Keratinocyte (primary cell): ENCODE results near the gene EPHA2. TPM values are rescaled to one million over a fixed set of nuclear protein-coding genes. Genes with fewer than 3 reads are reported as not detected.

ENCODE experiments used
- DNase-seq: peaks from one replicate; pipeline ENCODE4 v3.0.0-alpha.2; 2011; ENCODE audit warnings: low read depth, missing footprints, low spot score
- FAIRE-seq: peaks from 2 replicates; lab custom pipeline; 2011; peaks lifted over from hg19 to GRCh38; lab: Jason Lieb, UNC
- H2AFZ ChIP-seq: 2 replicates; pipeline ENCODE4 v1.6.0; 2012; ENCODE audit warnings: low read length, control low read depth, inconsistent platforms; ENCODE audit not compliant: control insufficient read depth
- H3K27ac ChIP-seq: 2 replicates; pipeline ENCODE4 v1.5.1; 2011; ENCODE audit warnings: low read length; ENCODE audit not compliant: control insufficient read depth, insufficient read depth
- H3K27me3 ChIP-seq: 3 replicates; pipeline ENCODE4 v1.6.0; 2011; ENCODE audit warnings: low read length; ENCODE audit not compliant: control insufficient read depth, insufficient read depth; ENCODE audit errors: extremely low read depth
- H3K36me3 ChIP-seq, 2 experiments: 2 replicates in 1 of 2; 3 replicates in 1 of 2; pipeline ENCODE4 v1.5.1; 2011; ENCODE audit warnings: low read length in 2 of 2, mild to moderate bottlenecking in 1 of 2; ENCODE audit not compliant: control insufficient read depth in 2 of 2, insufficient read depth in 2 of 2; ENCODE audit errors: extremely low read depth in 1 of 2
- H3K4me1 ChIP-seq: 3 replicates; pipeline ENCODE4 v1.5.1; 2011; ENCODE audit warnings: low read length; ENCODE audit not compliant: control insufficient read depth, insufficient read depth; ENCODE audit errors: extremely low read depth
- H3K4me2 ChIP-seq: 3 replicates; pipeline ENCODE4 v1.6.0; 2011; ENCODE audit warnings: low read depth, low read length; ENCODE audit not compliant: control insufficient read depth, insufficient read depth; ENCODE audit errors: extremely low read depth
- H3K4me3 ChIP-seq, 3 experiments: fragments of 200-600 bp in 1 of 3; sonication (generic) in 1 of 3; 2 replicates in 2 of 3; 3 replicates in 1 of 3; pipeline ENCODE4 v1.5.1; 2011 to 2016; ENCODE audit warnings: low read length in 3 of 3, mild to moderate bottlenecking in 3 of 3, control low read depth in 2 of 3, inconsistent platforms in 1 of 3, low read depth in 1 of 3, mixed read lengths in 1 of 3, mixed run types in 1 of 3, moderate library complexity in 1 of 3; ENCODE audit not compliant: control insufficient read depth in 2 of 3, insufficient read depth in 2 of 3; ENCODE audit errors: extremely low read depth in 1 of 3
- H3K79me2 ChIP-seq: 2 replicates; pipeline ENCODE4 v1.6.0; 2012; ENCODE audit warnings: low read length; ENCODE audit not compliant: control insufficient read depth, insufficient read depth
- H3K9ac ChIP-seq: 3 replicates; pipeline ENCODE4 v1.6.0; 2011; ENCODE audit warnings: low read length; ENCODE audit not compliant: control insufficient read depth, insufficient read depth; ENCODE audit errors: extremely low read depth
- H3K9me1 ChIP-seq: 3 replicates; pipeline ENCODE4 v1.6.0; 2011; ENCODE audit warnings: low read length; ENCODE audit not compliant: control insufficient read depth, insufficient read depth; ENCODE audit errors: extremely low read depth
- H3K9me3 ChIP-seq: 2 replicates; pipeline ENCODE4 v1.5.1; 2012; ENCODE audit warnings: low read depth, low read length; ENCODE audit not compliant: control insufficient read depth
- H4K20me1 ChIP-seq: 3 replicates; pipeline ENCODE4 v1.6.0; 2011; ENCODE audit warnings: low read length; ENCODE audit not compliant: control insufficient read depth, insufficient read depth; ENCODE audit errors: extremely low read depth
- CTCF ChIP-seq, 3 experiments: IDR thresholded peaks in 1 of 3; conservative IDR thresholded peaks in 1 of 3; optimal IDR thresholded peaks in 1 of 3; 2 replicates in 2 of 3; 3 replicates in 1 of 3; pipeline versions ENCODE3 to v1.5.1; 2011; ENCODE audit warnings: low read length in 3 of 3, mild to moderate bottlenecking in 3 of 3, moderate library complexity in 2 of 3, control low read depth in 1 of 3, inconsistent platforms in 1 of 3; ENCODE audit not compliant: insufficient read depth in 2 of 3; ENCODE audit errors: extremely low read depth in 1 of 3
- EZH2 ChIP-seq: IDR thresholded peaks from one replicate; pipeline ENCODE4 v1.6.1; 2012; ENCODE audit warnings: inconsistent platforms, mild to moderate bottlenecking, low read length, moderate library complexity
- dilution Hi-C: fragments of 300-500 bp; cut with MboI; formaldehyde crosslinking; loops from one replicate; pipeline ENCODE4 v1.7.0; 2020; ENCODE audit warnings: low sequenced_read_pairs; ENCODE audit not compliant: extremely low pct_ligation_motif_present
- polyA plus RNA-seq, 5 experiments: library from polyadenylated mRNA; depleted of rRNA in 3 of 5; stranded (reverse) in 3 of 5; stranded (forward) in 1 of 5; unstranded in 1 of 5; fragments of >200 nt; gene quantifications; 1 replicate in 1 of 5; 2 replicates in 3 of 5; 3 replicates in 1 of 5; pipeline versions ENCODE4 v1.2.1 to v1.2.3, GENCODE V29; 2011 to 2012; ENCODE audit warnings: missing spikeins in 2 of 5, low read depth in 1 of 5, low replicate concordance in 1 of 5

The EPHA2 gene
- polyA plus RNA-seq, 1 donor (not counting 4 experiments of a cell fraction or from before 2014, with no cell fraction given), result 55.6 TPM

DNA sequence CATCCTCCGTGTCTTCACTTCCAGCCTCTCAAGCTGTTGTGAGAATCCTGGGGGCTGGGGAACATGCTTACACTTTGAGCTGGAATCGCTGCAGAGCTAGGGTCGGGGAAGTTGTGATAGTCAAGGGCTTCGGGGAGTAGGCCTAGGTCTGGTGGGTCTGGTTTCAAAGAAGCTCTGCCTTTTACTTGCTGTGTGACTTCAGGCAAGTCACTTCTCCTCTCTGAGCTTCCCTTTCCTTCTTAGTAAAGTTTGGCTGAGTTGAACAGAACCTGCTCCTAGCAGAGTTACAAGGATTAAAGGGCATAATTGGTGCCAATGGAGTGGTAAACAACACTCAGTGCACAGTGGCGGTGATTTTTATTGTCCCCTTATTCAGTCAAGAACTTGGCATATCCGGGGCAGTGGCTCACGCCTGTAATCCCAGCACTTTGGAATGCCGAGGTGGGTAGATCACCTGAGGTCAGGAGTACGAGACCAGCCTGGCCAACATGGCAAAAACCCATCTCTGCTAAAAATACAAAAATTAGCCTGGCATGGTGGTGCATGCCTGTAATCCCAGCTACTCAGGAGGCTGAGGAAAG lies 30.9 kb upstream of the EPHA2 start:
- Histone ChIP-seq H3K36me3 (no peaks in the 10 kb centered on the region), H3K27ac (no peak overlapping the region), H3K9ac (no peak overlapping the region), H3K9me3 (no peaks in the 10 kb centered on the region), H2AFZ (no peak overlapping the region), H3K9me1 (no peaks in the 10 kb centered on the region), H3K4me3 (no peak overlapping the region), H3K79me2 (no peaks in the 10 kb centered on the region), H3K4me2 (no peak overlapping the region), H3K4me1 (peaks cover 65% of the 10 kb centered on the region), H3K27me3 (no peaks in the 10 kb centered on the region), H4K20me1 (no peaks in the 10 kb centered on the region)
- no peak for DNase-seq
- dilution Hi-C loops, result no loop called here
- no peak for FAIRE-seq
- TF ChIP-seq CTCF (optimal IDR thresholded peaks at IDR 0.05 in 1 of 3, IDR thresholded peaks at IDR 0.05 in 1 of 3, conservative IDR thresholded peaks at IDR 0.05 in 1 of 3; ENCODE audit: extremely low read depth in 1 of 3, insufficient read depth in 2 of 3, low read length in 3 of 3) (no peak), EZH2 (no peak)

DNA sequence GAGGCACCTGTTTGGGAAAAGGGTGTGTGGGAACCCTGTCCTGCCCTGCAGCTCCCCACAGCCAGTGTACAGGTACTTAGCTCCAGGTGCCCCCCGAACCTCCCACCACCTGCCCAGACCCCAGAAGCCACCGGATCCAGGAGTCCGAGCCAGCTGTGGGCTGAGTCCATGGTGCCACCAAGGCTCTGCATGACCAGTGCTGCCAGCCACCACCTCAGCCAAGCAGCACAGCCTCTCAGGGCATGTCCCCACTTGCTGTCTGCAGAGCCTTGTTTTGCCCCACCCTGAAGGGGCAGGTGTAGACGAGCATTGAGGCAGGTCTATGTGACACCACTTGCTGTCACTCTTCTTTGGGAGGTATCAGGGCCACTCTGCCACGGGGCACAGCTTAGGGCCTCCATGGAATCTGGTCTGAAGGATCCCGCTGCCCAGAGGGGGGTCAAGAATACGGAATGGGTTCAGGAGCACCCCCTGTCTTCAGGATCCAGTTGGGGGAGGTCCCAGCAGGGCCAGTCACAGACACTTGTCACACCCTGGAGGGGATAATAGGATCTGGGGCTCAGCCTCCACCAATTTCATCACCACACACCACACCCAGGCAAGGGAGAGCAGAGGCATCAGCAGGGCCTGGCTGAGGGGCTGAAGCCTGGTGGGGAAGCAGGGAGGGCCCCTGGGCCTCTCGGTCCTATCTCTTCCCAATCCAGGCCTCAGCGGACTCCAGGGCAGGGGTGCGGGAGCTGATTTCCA lies 28.9 kb upstream of the EPHA2 start:
- no peaks in the 10 kb centered on the region for H3K79me2 ChIP-seq
- FAIRE-seq, result no peak
- peak overlapping the region; percentile 25 for H3K27ac ChIP-seq

More for the DNA sequence above, 28.9 kb upstream of the EPHA2 start:
- peak overlapping the region; percentile 18 for H3K9ac ChIP-seq
- peak overlapping the region; percentile 59 for H3K4me2 ChIP-seq
- no peaks in the 10 kb centered on the region for H4K20me1 ChIP-seq
- peak; percentile 89 for DNase-seq
- no peaks in the 10 kb centered on the region for H3K27me3 ChIP-seq
- dilution Hi-C loops, result no loop called here
- no peak overlapping the region for H2AFZ ChIP-seq
- no peaks in the 10 kb centered on the region for H3K36me3 ChIP-seq
- H3K4me3 ChIP-seq, result no peak overlapping the region
- peaks cover 58% of the 10 kb centered on the region for H3K4me1 ChIP-seq
- no peaks in the 10 kb centered on the region for H3K9me3 ChIP-seq
- no peaks in the 10 kb centered on the region for H3K9me1 ChIP-seq
- TF ChIP-seq CTCF (optimal IDR thresholded peaks at IDR 0.05 in 1 of 3, IDR thresholded peaks at IDR 0.05 in 1 of 3, conservative IDR thresholded peaks at IDR 0.05 in 1 of 3; ENCODE audit: extremely low read depth in 1 of 3, insufficient read depth in 2 of 3, low read length in 3 of 3), result no peak
- TF ChIP-seq EZH2, result no peak
